Stimulated activated CD8-positive, alpha-beta memory T cell treated with anti-CD3 and anti-CD28 coated beads, Interleukin-2, amount 100 ng/mL, for 1 hour (primary cell): ENCODE data around the gene CFAP68.
"Not testable (repeated sequence)": the region's sequence is repeated elsewhere in the genome, so short reads cannot be mapped to it uniquely, and the experiment has no call there.

Source experiments
- DNase-seq, 2 donors: peaks; one replicate each; pipeline ENCODE4 v3.0.0-alpha.2; 2020; ENCODE audit warnings: low read depth in 2 of 2

The CFAP68 gene

DNA sequence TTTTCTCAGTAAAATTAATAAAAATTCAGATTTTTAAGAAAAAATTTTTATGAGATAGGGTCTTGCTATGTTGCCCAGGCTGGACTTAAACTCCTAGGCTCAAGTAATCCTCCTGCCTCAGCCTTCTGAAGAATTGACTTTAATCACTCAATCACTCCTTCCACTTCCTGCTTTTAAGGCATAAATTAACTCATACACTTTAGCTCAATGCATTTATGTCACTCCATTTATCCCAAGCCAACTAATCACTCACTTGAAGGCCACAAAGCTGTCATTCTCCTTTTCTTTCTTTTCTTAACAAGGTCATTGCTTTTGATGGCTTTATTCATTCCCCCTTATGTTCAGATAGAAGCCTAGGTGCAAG, 8.8 kb upstream of the CFAP68 start:
- no peak for DNase-seq

GRCh38 chr11:111870886-111871692, 8.3 kb upstream of the CFAP68 start, which contains the start of gene ALG9:
Gene ALG9 (minus strand): TSS chr11:111871581. CDS start chr11:111871482, 99 bp downstream.
- DNase-seq = peak; percentile 74 to 80

GRCh38 chr11:111871693-111872161, 7.6 kb upstream of the CFAP68 start:
- DNase-seq = no peak

DNA sequence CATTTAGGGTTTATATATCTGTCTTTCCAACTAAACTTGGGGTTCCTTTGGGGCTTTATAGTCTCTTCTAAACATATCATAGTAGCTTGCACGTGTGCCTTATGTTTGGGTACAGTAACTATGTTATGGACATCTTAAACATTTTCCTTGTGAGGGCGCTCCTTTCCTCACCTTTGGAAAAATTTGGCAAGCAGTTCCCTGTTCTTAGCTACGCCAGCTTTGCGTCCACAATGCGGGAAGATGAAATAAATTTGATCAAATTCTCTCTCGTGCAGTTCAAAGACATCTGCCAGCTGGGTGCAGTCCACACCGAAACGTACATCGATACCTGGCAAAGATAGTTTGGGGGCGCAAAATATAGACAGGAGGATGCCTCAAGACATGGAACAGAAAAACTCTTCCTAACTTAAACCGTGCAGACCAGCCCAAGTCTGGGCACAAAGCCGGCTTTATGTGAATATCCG, 924 bp upstream of the CFAP68 start:
- no peak for DNase-seq

- DNase-seq = no peak
Measured at GRCh38 chr11:111879637-111879960, 258 bp downstream of the CFAP68 start.

- DNase-seq = no peak
Measured at GRCh38 chr11:111882202-111882601, 2.9 kb downstream of the CFAP68 start.

DNA sequence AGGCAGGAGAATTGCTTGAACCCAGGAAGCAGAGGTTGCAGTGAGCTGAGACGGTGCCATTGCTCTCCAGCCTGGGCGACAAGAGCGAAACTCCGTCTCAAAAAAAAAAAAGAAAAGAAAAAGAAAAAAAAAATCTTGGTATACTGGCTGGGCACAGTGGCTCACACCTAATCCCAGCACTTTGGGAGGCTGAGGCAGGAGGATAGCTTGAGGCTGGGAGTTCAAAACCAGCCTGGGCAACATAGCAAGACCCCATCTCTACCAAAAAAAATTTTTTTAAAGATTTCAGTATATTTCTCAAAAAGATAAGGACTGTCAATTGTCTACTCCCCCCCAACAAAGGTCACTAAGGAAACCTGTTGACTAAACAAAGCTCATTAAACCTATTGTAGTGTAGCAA, 5.7 kb downstream of the CFAP68 start:
- DNase-seq = not testable (repeated sequence)

GRCh38 chr11:111886032-111886431, 6.7 kb downstream of the CFAP68 start:
- DNase-seq = no peak

DNA sequence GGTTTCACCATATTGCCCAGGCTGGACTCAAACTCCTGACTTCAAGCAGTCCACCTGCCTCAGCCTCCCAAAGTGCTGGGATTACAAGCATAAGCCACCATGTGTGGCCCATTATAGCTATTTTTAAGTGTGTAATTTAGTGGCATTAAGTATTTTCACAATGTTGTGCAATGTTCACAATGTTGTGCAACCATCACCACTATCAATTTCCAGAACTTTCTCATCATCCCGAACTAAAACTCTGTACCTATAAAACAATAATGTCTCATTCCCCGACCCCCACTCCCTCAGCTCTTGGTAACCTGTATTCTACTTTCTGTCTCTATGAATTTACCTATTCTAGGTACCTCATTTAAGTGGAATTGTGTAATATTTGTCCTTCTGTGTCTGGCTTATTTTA, 7.5 kb downstream of the CFAP68 start:
- no peak for DNase-seq

GRCh38 chr11:111905411-111905810, 26.1 kb downstream of the CFAP68 start:
- DNase-seq = no peak

GRCh38 chr11:111906680-111907079, 27.3 kb downstream of the CFAP68 start:
- no peak for DNase-seq

GRCh38 chr11:111908639-111909305, 29.4 kb downstream of the CFAP68 start:
- DNase-seq = no peak

DNA sequence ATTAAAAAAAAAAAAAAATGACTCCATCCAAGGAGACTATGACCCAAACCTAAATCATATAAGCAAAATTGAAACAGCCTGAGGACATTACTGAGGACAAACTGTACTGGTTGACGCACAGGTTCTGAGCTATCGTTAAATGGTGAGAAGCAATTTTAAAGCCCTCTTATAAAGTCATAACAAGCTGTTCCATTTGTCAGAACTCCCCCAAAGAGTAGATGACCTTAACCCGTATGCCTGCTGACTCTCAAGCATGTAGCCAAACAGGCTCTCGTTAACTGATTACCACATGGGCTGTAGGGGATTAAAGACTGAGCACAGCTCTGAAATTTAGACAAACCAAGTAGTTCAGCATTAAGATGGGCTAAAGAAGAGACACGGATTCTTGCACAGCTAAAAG, 30.0 kb downstream of the CFAP68 start:
- DNase-seq = no peak

GRCh38 chr11:111910676-111911562, 31.6 kb downstream of the CFAP68 start:
- no peak for DNase-seq

DNA sequence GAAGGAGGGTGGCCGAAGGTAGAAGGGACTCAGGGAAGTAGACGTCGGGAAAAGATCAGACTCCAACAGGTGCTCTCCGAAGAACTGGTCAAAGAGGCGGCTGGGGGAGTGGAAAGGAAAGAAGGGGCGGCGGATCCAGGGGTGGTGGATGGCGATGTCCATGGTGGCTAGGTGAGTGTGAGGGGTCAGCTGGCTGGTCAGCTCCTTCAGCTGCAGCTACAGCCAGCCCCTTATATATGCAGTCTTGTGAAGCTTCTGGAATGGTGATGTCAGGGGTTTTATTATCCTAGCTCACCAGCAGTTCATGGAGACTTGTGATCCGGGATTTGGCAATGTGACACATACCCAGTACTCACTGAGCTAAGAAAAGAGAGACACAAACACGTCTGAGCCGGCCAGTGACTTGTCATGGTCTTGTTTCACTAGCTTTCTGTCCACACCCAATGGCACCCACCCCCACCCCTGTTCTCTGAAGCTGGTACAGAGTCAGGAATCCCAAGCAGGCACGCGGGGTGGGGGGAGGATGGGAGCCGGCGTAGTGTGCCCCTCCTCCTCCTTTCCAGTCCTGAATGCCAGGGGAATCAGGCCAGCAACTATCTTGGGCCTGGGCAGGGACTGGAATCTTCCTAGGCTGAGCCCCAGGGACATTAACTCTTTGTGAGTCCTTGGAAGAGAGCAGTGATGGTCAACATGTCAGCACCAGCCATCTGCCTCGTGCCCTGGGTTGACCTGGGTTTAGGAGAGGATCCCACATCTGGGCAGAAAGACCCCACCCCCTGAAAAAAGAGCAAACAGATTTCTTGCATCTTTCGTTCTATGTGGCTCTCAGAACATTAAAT, 32.4 kb downstream of the CFAP68 start, which contains the start of gene CRYAB:
Gene CRYAB (minus strand): TSS at position 208 of the 839 bp plus-strand sequence. CDS start 46 bp downstream, at position 162.
- no peak for DNase-seq

DNA sequence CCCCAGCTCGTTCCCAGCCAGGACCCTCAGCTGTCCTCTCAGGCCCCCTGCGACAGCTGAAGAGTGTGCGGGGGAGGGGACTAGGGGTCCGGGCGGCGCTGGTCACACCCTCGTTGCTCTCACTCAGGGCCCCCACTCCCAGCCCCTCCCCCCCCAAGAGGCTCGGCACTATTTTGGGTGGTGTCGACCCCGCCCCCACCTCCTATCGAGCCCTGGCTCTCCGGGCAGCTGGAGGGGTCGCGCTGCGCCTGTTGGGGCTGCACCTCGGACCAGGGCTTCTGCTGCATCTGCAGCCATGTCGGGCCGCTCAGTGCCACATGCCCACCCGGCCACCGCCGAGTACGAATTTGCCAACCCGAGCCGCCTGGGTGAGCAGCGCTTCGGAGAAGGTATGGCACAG, 33.2 kb downstream of the CFAP68 start, which contains the start of gene HSPB2:
Gene HSPB2 (plus strand): TSS at position 200 of the 400 bp plus-strand sequence. CDS start 96 bp downstream, at position 296.
- DNase-seq = no peak

GRCh38 chr11:111913031-111913861, 33.9 kb downstream of the CFAP68 start:
- no peak for DNase-seq

DNA sequence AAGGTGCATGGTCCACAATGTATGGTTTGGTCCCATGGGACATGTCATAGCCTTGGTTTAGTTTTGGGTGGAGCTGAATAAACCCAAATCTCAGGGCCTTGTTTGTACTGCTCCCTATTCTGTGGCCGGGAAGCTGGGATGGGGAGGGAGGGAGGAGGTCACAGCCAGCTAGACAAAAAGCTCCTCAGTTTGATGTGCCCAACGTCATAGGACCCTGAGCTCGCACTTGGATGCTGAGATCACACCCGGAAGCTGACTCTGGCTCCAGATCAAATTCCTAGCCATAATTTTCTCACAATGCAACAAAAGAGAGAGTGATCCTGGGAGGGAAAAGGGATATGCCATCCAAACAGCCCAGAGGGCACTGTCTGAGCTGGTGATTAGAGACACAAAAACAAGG, 34.7 kb downstream of the CFAP68 start:
- no peak for DNase-seq

GRCh38 chr11:111916768-111917167, 37.4 kb downstream of the CFAP68 start:
- no peak for DNase-seq

- DNase-seq = no peak
Measured at GRCh38 chr11:111917312-111917711, 38.0 kb downstream of the CFAP68 start.
